ENCODE measurements around the gene ZBTB7C. TPM values are rescaled to one million over a fixed set of nuclear protein-coding genes. Genes with fewer than 3 reads are reported as not detected.
A peak's percentile ranks its signal among the peaks of the same experiment; 100 is the strongest.

ZBTB7C gene
- total RNA-seq, 5 donors from 2014 or later (not counting 1 experiment from before 2014, with no cell fraction given) = 0.06 TPM; not detected in 4

DNA sequence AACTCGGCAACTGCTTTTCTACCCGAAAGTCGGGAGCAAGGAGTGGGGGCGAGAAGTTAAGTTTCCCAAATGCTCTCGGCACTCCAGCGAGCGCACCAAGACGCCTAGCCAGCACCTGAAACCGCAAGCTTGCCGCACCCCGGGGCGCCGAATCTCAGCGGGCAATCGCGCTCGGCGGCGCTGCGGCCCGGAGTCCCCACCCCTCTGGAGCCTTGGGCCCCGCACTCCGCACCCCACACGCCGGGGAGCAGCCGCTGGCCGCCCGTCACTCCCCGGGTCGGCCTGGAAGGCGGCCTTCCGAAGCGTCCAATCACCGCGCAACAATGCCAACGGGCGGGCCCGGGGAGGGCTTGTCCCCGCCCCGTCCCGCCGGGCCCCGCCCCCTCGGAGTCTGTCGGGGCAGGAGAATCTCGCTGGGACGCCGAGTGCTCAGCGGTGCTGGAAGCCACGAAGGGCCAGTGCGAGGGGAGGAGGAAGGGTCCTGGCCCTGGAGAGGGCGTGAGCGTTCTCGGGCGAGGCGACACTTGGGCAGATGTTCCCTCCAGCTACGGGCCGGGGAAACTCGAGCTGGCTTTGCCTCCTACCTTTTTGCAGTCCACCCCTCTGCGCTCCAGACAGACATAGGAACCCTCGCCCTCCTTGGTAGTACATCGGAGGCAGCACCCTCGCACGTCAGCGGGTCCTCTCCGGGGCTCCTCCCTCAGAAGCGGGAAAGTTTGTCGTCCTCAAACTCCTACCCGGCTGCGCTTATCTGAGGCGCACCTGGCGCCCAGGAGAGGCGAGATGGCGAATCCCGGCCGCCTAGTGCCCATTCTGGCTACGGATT lies 1.1 kb upstream of the ZBTB7C start:
- Mint-ChIP-seq H3K4me1 (peaks cover 9 to 21% (median 13%) of the 10 kb centered on the region in 3 donors), H3K36me3 (no peaks in the 10 kb centered on the region), H3K9me3 (peaks cover 0 to 4% (median 0%) of the 10 kb centered on the region in 3 donors), H3K27me3 (peaks cover 66 to 70% of the 10 kb centered on the region in 2 donors), H3K4me3 (peak overlapping the region; percentile 67 to 71 (median 68)), H3K27ac (no peak overlapping the region)
- peaks cover 0 to 18% of the 10 kb centered on the region in 2 experiments for H3K4me1 ChIP-seq (ENCODE audit: control insufficient read depth in 1 of 2, extremely low read depth in 1 of 2, insufficient read depth in 2 of 2, low read length in 2 of 2)
- DNase-seq (peak in 29 of 35 experiments; percentile 2 to 59 (median 21)), ATAC-seq (replicated peaks in 1 of 4) (peak; percentile 78 to 90 (median 82))
- H3K27ac ChIP-seq (ENCODE audit: low read length) = no peak overlapping the region
- peak overlapping the region; percentile 41 to 74 for H3K4me3 ChIP-seq (ENCODE audit: control insufficient read depth in 1 of 2, extremely low read depth in 1 of 2, low read length in 1 of 2)
- ChIA-PET POLR2A (no interaction called here), CTCF (no interaction called here)
- peaks cover 2% of the 10 kb centered on the region for H3K9me3 ChIP-seq
- peaks cover 27 to 48% of the 10 kb centered on the region in 2 experiments for H3K27me3 ChIP-seq (replicated peaks in 1 of 2; ENCODE audit: control insufficient read depth in 2 of 2, extremely low read depth in 1 of 2, insufficient read depth in 2 of 2, low read length in 1 of 2)
- H3K36me3 ChIP-seq (ENCODE audit: control insufficient read depth in 2 of 2, extremely low read depth in 1 of 2, insufficient read depth in 1 of 2, low read length in 1 of 2) = no peaks in the 10 kb centered on the region
- WGBS (ENCODE audit: insufficient coverage) = 1% methylated on average over 76 of the region's 77 CpGs

- WGBS (ENCODE audit: insufficient coverage) = under 1% methylated on average over 48 of the region's 55 CpGs
- Mint-ChIP-seq H3K36me3 (no peaks in the 10 kb centered on the region), H3K27me3 (peaks cover 64 to 71% of the 10 kb centered on the region in 2 donors), H3K4me3 (peak overlapping the region; percentile 37 to 71 (median 63)), H3K27ac (no peak overlapping the region), H3K4me1 (peaks cover 9 to 21% (median 13%) of the 10 kb centered on the region in 3 donors), H3K9me3 (peaks cover 0 to 4% (median 0%) of the 10 kb centered on the region in 3 donors)
- Histone ChIP-seq H3K27ac (ENCODE audit: low read length) (no peak overlapping the region), H3K9me3 (peaks cover 2% of the 10 kb centered on the region), H3K4me1 (ENCODE audit: control insufficient read depth in 1 of 2, extremely low read depth in 1 of 2, insufficient read depth in 2 of 2, low read length in 2 of 2) (peaks cover 0 to 18% of the 10 kb centered on the region in 2 experiments), H3K27me3 (replicated peaks in 1 of 2; ENCODE audit: control insufficient read depth in 2 of 2, extremely low read depth in 1 of 2, insufficient read depth in 2 of 2, low read length in 1 of 2) (peaks cover 27 to 53% of the 10 kb centered on the region in 2 experiments), H3K4me3 (ENCODE audit: control insufficient read depth in 1 of 2, extremely low read depth in 1 of 2, low read length in 1 of 2) (peak overlapping the region; percentile 41 to 74), H3K36me3 (ENCODE audit: control insufficient read depth in 2 of 2, extremely low read depth in 1 of 2, insufficient read depth in 1 of 2, low read length in 1 of 2) (no peaks in the 10 kb centered on the region)
- ATAC-seq (replicated peaks in 1 of 4) = peak in 3 of 4 experiments; percentile 13 to 32 (median 26)
- DNase-seq = peak in 1 of 35 experiments; percentile 2
- CTCF ChIA-PET = no interaction called here
- POLR2A ChIA-PET = no interaction called here
These were observed 460 bp upstream of the ZBTB7C start for GRCh38 chr18:48409591-48410094.

DNA sequence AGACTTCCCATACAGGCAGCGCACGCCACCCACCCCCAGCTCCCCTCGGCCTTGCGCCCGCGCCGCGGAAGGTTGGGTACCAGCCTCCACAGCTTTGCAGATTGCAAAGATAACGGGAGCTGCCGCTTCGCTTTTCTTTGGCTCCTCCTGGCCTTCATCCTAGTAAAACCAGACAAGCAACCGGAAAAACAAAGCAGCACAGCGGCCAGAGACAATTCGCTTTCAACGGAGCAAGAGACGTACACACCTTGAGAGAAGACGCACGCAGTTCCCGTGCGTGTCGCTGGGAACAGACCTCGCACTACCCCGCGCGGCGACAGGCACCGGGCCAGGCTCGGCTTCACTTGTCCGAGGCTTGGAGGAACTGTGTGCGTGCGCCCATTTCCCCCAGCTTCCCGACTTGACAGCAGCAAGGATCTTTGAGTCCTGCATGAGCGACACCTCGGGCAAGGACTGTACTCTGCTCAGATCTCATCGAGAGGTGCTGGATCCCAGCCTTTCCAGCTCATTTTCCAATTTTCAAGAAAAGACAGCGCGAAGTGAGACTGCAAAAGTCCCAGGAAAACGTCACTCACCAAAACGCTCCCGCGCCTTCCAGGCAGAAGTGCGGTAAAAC lies 964 bp downstream of the ZBTB7C start:
- Mint-ChIP-seq H3K4me3 (peak overlapping the region; percentile 74 to 75 (median 75)), H3K36me3 (no peaks in the 10 kb centered on the region), H3K9me3 (no peaks in the 10 kb centered on the region), H3K27me3 (peaks cover 60 to 63% of the 10 kb centered on the region in 2 donors), H3K4me1 (peaks cover 9 to 21% (median 13%) of the 10 kb centered on the region in 3 donors), H3K27ac (no peak overlapping the region)
- peaks cover 23 to 59% of the 10 kb centered on the region in 2 experiments for H3K27me3 ChIP-seq (replicated peaks in 1 of 2; ENCODE audit: control insufficient read depth in 2 of 2, extremely low read depth in 1 of 2, insufficient read depth in 2 of 2, low read length in 1 of 2)
- peak overlapping the region in 1 of 2 donors; percentile 42 for H3K4me3 ChIP-seq (ENCODE audit: control insufficient read depth in 1 of 2, extremely low read depth in 1 of 2, low read length in 1 of 2)
- H3K36me3 ChIP-seq (ENCODE audit: control insufficient read depth in 2 of 2, extremely low read depth in 1 of 2, insufficient read depth in 1 of 2, low read length in 1 of 2) = no peaks in the 10 kb centered on the region
- no peak overlapping the region for H3K27ac ChIP-seq (ENCODE audit: low read length)
- peaks cover 0 to 18% of the 10 kb centered on the region in 2 experiments for H3K4me1 ChIP-seq (ENCODE audit: control insufficient read depth in 1 of 2, extremely low read depth in 1 of 2, insufficient read depth in 2 of 2, low read length in 2 of 2)
- 6% methylated on average over 41 of the region's 42 CpGs for WGBS (ENCODE audit: insufficient coverage)
- CTCF ChIA-PET = no interaction called here
- H3K9me3 ChIP-seq = no peaks in the 10 kb centered on the region
- ATAC-seq (replicated peaks in 1 of 4) = no peak
- POLR2A ChIA-PET = no interaction called here
- DNase-seq = peak in 1 of 35 experiments; percentile 1

DNA sequence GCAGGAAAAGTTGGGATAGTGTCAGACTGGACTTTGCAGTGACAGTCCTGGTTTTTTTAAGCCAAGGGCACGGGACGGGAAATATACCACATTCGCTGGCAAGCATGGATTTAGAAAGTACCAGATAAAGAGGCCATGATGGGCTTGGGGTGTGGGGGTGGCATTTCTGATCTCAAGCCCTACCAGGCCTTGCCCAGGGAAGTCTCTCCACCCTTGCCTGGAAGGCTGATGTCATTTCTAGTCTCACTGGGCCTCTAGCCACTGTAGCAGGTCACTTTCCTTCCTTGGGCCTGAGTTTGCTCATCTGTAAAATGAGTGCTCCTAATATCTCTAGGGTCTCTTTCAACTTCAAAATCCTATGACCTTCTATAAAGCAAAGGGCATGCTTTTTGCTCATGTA lies 1.8 kb downstream of the ZBTB7C start:
- POLR2A ChIA-PET = no interaction called here
- H3K36me3 ChIP-seq (ENCODE audit: control insufficient read depth in 2 of 2, extremely low read depth in 1 of 2, insufficient read depth in 1 of 2, low read length in 1 of 2) = no peaks in the 10 kb centered on the region
- Mint-ChIP-seq H3K27me3 (peaks cover 62 to 63% of the 10 kb centered on the region in 2 donors), H3K4me3 (peak overlapping the region; percentile 74 to 75 (median 75)), H3K4me1 (peaks cover 9 to 20% (median 13%) of the 10 kb centered on the region in 3 donors), H3K36me3 (no peaks in the 10 kb centered on the region), H3K27ac (no peak overlapping the region), H3K9me3 (no peaks in the 10 kb centered on the region)
- DNase-seq = no peak
- H3K4me3 ChIP-seq (ENCODE audit: control insufficient read depth in 1 of 2, extremely low read depth in 1 of 2, low read length in 1 of 2) = no peak overlapping the region
- H3K27ac ChIP-seq (ENCODE audit: low read length) = no peak overlapping the region
- H3K27me3 ChIP-seq (replicated peaks in 1 of 2; ENCODE audit: control insufficient read depth in 2 of 2, extremely low read depth in 1 of 2, insufficient read depth in 2 of 2, low read length in 1 of 2) = peaks cover 26 to 61% of the 10 kb centered on the region in 2 experiments
- peaks cover 0 to 18% of the 10 kb centered on the region in 2 experiments for H3K4me1 ChIP-seq (ENCODE audit: control insufficient read depth in 1 of 2, extremely low read depth in 1 of 2, insufficient read depth in 2 of 2, low read length in 2 of 2)
- WGBS (ENCODE audit: insufficient coverage) = 67% methylated on average over 2 of the region's 3 CpGs
- ATAC-seq (replicated peaks in 1 of 4) = no peak
- no peaks in the 10 kb centered on the region for H3K9me3 ChIP-seq
- CTCF ChIA-PET = no interaction called here

DNA sequence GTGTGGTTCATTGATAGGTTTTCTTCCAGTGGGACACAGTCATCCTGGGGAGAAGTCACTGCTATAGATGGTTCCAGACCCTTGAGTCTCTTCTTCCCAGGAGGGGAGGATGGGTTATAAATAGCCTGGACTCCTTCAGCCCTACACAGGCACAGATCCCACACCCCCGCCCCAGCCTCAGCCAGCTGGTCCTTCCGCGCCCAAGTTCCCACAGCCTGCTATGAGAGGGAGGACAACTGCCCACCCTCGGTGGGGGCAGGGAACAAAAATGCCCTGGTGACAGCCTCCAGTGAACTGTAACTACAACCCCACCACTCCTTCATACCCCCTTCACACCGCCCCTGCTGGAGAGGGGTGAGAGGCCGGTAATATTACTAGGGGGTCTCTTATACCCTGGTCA lies 3.2 kb downstream of the ZBTB7C start:
- peaks cover 58 to 59% of the 10 kb centered on the region in 2 donors for H3K27me3 Mint-ChIP-seq
- WGBS (ENCODE audit: insufficient coverage) = no CpG with 5 or more reads among the region's 6 CpGs

DNA sequence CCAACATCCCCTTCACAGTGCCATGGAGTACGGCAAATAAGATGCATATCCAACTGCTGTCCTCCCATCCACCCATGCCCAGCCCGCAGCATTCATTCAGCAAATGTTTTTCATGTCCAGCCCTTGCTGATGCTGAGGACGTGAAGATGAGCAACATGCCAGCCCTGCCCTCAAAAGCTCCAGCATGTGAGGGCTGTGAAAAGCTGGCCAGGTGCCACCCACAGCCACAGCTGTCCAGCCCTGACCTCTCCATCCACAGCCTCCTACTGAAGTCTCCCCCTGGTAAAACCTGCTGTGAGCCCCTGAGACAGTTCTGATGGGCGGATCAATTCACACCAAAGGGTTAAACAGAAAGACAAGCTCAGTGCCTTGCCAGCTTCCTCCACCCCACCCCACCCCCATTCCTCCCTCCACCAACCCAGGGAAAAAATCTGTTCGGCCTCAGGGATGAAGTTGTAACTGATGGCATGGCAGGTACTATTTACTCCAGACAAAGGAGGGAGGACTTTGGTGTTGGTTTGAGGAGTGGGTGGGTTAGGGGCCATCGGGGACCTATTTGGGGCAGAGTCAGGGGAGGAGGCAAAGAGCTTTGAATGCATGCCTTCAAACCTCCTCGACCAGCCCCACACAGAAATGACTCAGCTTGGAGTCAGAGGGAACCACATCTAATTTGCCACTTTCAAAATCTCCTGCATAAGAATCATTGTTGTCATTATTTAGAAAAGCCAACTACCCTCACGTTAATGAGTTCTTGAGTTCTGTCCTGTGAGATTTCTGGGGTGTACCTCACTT lies 4.3 kb downstream of the ZBTB7C start:
- ChIA-PET CTCF (no interaction called here), POLR2A (no interaction called here)
- Histone ChIP-seq H3K4me1 (ENCODE audit: control insufficient read depth in 1 of 2, extremely low read depth in 1 of 2, insufficient read depth in 2 of 2, low read length in 2 of 2) (peaks cover 0 to 9% of the 10 kb centered on the region in 2 experiments), H3K9me3 (no peaks in the 10 kb centered on the region), H3K36me3 (ENCODE audit: control insufficient read depth in 2 of 2, extremely low read depth in 1 of 2, insufficient read depth in 1 of 2, low read length in 1 of 2) (no peaks in the 10 kb centered on the region), H3K27me3 (replicated peaks in 1 of 2; ENCODE audit: control insufficient read depth in 2 of 2, extremely low read depth in 1 of 2, insufficient read depth in 2 of 2, low read length in 1 of 2) (peaks cover 20 to 56% of the 10 kb centered on the region in 2 experiments), H3K27ac (ENCODE audit: low read length) (no peak overlapping the region), H3K4me3 (ENCODE audit: control insufficient read depth in 1 of 2, extremely low read depth in 1 of 2, low read length in 1 of 2) (no peak overlapping the region)
- Mint-ChIP-seq H3K27ac (no peak overlapping the region), H3K4me3 (no peak overlapping the region), H3K36me3 (no peaks in the 10 kb centered on the region), H3K9me3 (no peaks in the 10 kb centered on the region), H3K27me3 (peaks cover 53 to 56% of the 10 kb centered on the region in 2 donors), H3K4me1 (peaks cover 6 to 13% (median 9%) of the 10 kb centered on the region in 3 donors)
- WGBS (ENCODE audit: insufficient coverage) = 62% methylated on average over 3 of the region's 8 CpGs
- DNase-seq (no peak), ATAC-seq (replicated peaks in 1 of 4) (no peak)

More for the DNA sequence above, 3.2 kb downstream of the ZBTB7C start:
- ChIA-PET POLR2A (no interaction called here), CTCF (no interaction called here)
- no peaks in the 10 kb centered on the region for H3K9me3 Mint-ChIP-seq
- H3K4me1 Mint-ChIP-seq = peaks cover 6 to 17% (median 11%) of the 10 kb centered on the region in 3 donors
- Histone ChIP-seq H3K36me3 (ENCODE audit: control insufficient read depth in 2 of 2, extremely low read depth in 1 of 2, insufficient read depth in 1 of 2, low read length in 1 of 2) (no peaks in the 10 kb centered on the region), H3K9me3 (no peaks in the 10 kb centered on the region), H3K4me1 (ENCODE audit: control insufficient read depth in 1 of 2, extremely low read depth in 1 of 2, insufficient read depth in 2 of 2, low read length in 2 of 2) (peaks cover 0 to 18% of the 10 kb centered on the region in 2 experiments), H3K27me3 (replicated peaks in 1 of 2; ENCODE audit: control insufficient read depth in 2 of 2, extremely low read depth in 1 of 2, insufficient read depth in 2 of 2, low read length in 1 of 2) (peaks cover 20 to 58% of the 10 kb centered on the region in 2 experiments), H3K27ac (ENCODE audit: low read length) (no peak overlapping the region), H3K4me3 (ENCODE audit: control insufficient read depth in 1 of 2, extremely low read depth in 1 of 2, low read length in 1 of 2) (no peak overlapping the region)
- no peak overlapping the region for H3K27ac Mint-ChIP-seq
- H3K4me3 Mint-ChIP-seq = no peak overlapping the region
- DNase-seq = no peak
- no peak for ATAC-seq (replicated peaks in 1 of 4)
- no peaks in the 10 kb centered on the region for H3K36me3 Mint-ChIP-seq
